ENCODE data around the gene ZFP92.

GRCh38 chrX:153444333-153445011 lies 33.2 kb downstream of the ZFP92 start:
- TF ChIP-seq CTCF (optimal IDR thresholded peaks at IDR 0.05 in 1 of 3, IDR thresholded peaks at IDR 0.05 in 1 of 3, conservative IDR thresholded peaks at IDR 0.05 in 1 of 3; ENCODE audit: extremely low read depth in 1 of 3, insufficient read depth in 2 of 3, low read length in 3 of 3) (no peak), EZH2 (IDR thresholded peaks at IDR 0.05; ENCODE audit: low read length) (no peak)

Data from keratinocyte (primary cell).